NCI-H2196 treated with DMSO at 0.1 percent for 48 hours (cell line): ENCODE measurements around the gene CPLX4.
A peak's percentile ranks its signal among the peaks of the same experiment; 100 is the strongest.
"Not testable (repeated sequence)": the region's sequence is repeated elsewhere in the genome, so short reads cannot be mapped to it uniquely, and the experiment has no call there.

Experiments used
- DNase-seq: peaks from one replicate; lab custom pipeline; 2025; ENCODE audit not compliant: unreplicated experiment; lab: John Stamatoyannopoulos, UW

The CPLX4 gene

GRCh38 chr18:59271606-59272220 is 46.7 kb downstream of the CPLX4 start:
- no peak for DNase-seq

GRCh38 chr18:59270689-59271257 is 47.7 kb downstream of the CPLX4 start:
- DNase-seq = peak; percentile 3

- DNase-seq = no peak
These were observed 48.8 kb downstream of the CPLX4 start for GRCh38 chr18:59269563-59270119.

GRCh38 chr18:59268721-59269562 is 49.5 kb downstream of the CPLX4 start:
- peak; percentile 22 for DNase-seq

GRCh38 chr18:59268127-59268720 is 50.2 kb downstream of the CPLX4 start:
- DNase-seq = no peak

GRCh38 chr18:59267503-59268126 is 50.8 kb downstream of the CPLX4 start:
- no peak for DNase-seq

GRCh38 chr18:59266886-59267502 is 51.5 kb downstream of the CPLX4 start:
- DNase-seq = no peak

GRCh38 chr18:59266459-59266858 is 52.0 kb downstream of the CPLX4 start:
- no peak for DNase-seq

GRCh38 chr18:59265974-59266369 is 52.5 kb downstream of the CPLX4 start:
- no peak for DNase-seq

GRCh38 chr18:59265246-59265973 is 53.0 kb downstream of the CPLX4 start:
- DNase-seq = no peak

- no peak for DNase-seq
These were observed 53.7 kb downstream of the CPLX4 start for GRCh38 chr18:59264651-59265245.

- DNase-seq = no peak
These were observed 54.3 kb downstream of the CPLX4 start for GRCh38 chr18:59264121-59264571.

GRCh38 chr18:59263661-59264060 is 54.8 kb downstream of the CPLX4 start:
- DNase-seq = no peak

- not testable (repeated sequence) for DNase-seq
These were observed 56.2 kb downstream of the CPLX4 start for GRCh38 chr18:59262243-59262642.

- not testable (repeated sequence) for DNase-seq
These were observed 56.6 kb downstream of the CPLX4 start for GRCh38 chr18:59261842-59262241.

- DNase-seq = not testable (repeated sequence)
These were observed 63.0 kb downstream of the CPLX4 start for GRCh38 chr18:59255491-59255890.

GRCh38 chr18:59249199-59249774 is 69.2 kb downstream of the CPLX4 start:
- DNase-seq = peak; percentile 77

- DNase-seq = no peak
These were observed 71.7 kb downstream of the CPLX4 start for GRCh38 chr18:59246796-59247195.
